ENCODE measurements around the gene LPCAT3.
A peak's percentile ranks its signal among the peaks of the same experiment; 100 is the strongest.

Gene LPCAT3

GRCh38 chr12:6998715-6999451, 19.4 kb downstream of the LPCAT3 start:
- no peak for DNase-seq (ENCODE audit: low read depth)

GRCh38 chr12:6996040-6996441, 22.2 kb downstream of the LPCAT3 start:
- no peak for DNase-seq (ENCODE audit: low read depth)

- no peak for DNase-seq (ENCODE audit: low read depth)
Measured at GRCh38 chr12:6987956-6988553, 30.2 kb downstream of the LPCAT3 start.

GRCh38 chr12:6982532-6982931, 35.7 kb downstream of the LPCAT3 start:
- no peak for DNase-seq (ENCODE audit: low read depth)

GRCh38 chr12:6981152-6982052, 36.9 kb downstream of the LPCAT3 start:
- no peak for DNase-seq (ENCODE audit: low read depth)

- DNase-seq (ENCODE audit: low read depth), result no peak
Measured at GRCh38 chr12:6980740-6981139, 37.5 kb downstream of the LPCAT3 start.

GRCh38 chr12:6980075-6980474, 38.2 kb downstream of the LPCAT3 start:
- DNase-seq (ENCODE audit: low read depth), result no peak

- no peak for DNase-seq (ENCODE audit: low read depth)
Measured at GRCh38 chr12:6979453-6979852, 38.8 kb downstream of the LPCAT3 start.

- no peak for DNase-seq (ENCODE audit: low read depth)
Measured at GRCh38 chr12:6979021-6979420, 39.3 kb downstream of the LPCAT3 start.

- DNase-seq (ENCODE audit: low read depth), result no peak
Measured at GRCh38 chr12:6978611-6979011, 39.7 kb downstream of the LPCAT3 start.

- no peak for DNase-seq (ENCODE audit: low read depth)
Measured at GRCh38 chr12:6978188-6978587, 40.1 kb downstream of the LPCAT3 start.

- DNase-seq (ENCODE audit: low read depth), result no peak
Measured at GRCh38 chr12:6977653-6978052, 40.6 kb downstream of the LPCAT3 start.

- DNase-seq (ENCODE audit: low read depth), result no peak
Measured at GRCh38 chr12:6975297-6976032, 42.8 kb downstream of the LPCAT3 start.

GRCh38 chr12:6974180-6974579, 44.1 kb downstream of the LPCAT3 start:
- DNase-seq (ENCODE audit: low read depth), result no peak

- no peak for DNase-seq (ENCODE audit: low read depth)
Measured at GRCh38 chr12:6970096-6970527, 48.2 kb downstream of the LPCAT3 start.

GRCh38 chr12:6968426-6968825, 49.9 kb downstream of the LPCAT3 start:
- no peak for DNase-seq (ENCODE audit: low read depth)

- DNase-seq (ENCODE audit: low read depth), result no peak
Measured at GRCh38 chr12:6967651-6968100, 50.6 kb downstream of the LPCAT3 start.

GRCh38 chr12:6966351-6966750, 51.9 kb downstream of the LPCAT3 start:
- no peak for DNase-seq (ENCODE audit: low read depth)

- no peak for DNase-seq (ENCODE audit: low read depth)
Measured at GRCh38 chr12:6965714-6966113, 52.6 kb downstream of the LPCAT3 start.

GRCh38 chr12:6965026-6965661, 53.1 kb downstream of the LPCAT3 start:
- peak; percentile 77 for DNase-seq (ENCODE audit: low read depth)

- DNase-seq (ENCODE audit: low read depth), result no peak
Measured at GRCh38 chr12:6964605-6965025, 53.7 kb downstream of the LPCAT3 start.

Data from activated T-helper 1 cell treated with Interleukin-2 at 50 U/mL for 16 hours (primary cell).